GM12891 (cell line): Measurements from ENCODE around the gene FXYD3.

Source experiments
- POLR2A ChIP-seq: IDR thresholded peaks from 2 replicates; pipeline ENCODE4 v1.6.1; 2011; ENCODE audit warnings: low read depth, low read length, control low read depth
- POLR2AphosphoS5 ChIP-seq: IDR thresholded peaks from 2 replicates; pipeline ENCODE4 v1.6.1; 2011; ENCODE audit warnings: low read depth, low read length, control low read depth
- SPI1 ChIP-seq: IDR thresholded peaks from 2 replicates; pipeline ENCODE4 v1.6.1; 2011; ENCODE audit warnings: low read depth, low read length, control low read depth
- TAF1 ChIP-seq: IDR thresholded peaks from 2 replicates; pipeline ENCODE4 v1.6.1; 2011; ENCODE audit warnings: low read depth, low read length, control low read depth

DNA sequence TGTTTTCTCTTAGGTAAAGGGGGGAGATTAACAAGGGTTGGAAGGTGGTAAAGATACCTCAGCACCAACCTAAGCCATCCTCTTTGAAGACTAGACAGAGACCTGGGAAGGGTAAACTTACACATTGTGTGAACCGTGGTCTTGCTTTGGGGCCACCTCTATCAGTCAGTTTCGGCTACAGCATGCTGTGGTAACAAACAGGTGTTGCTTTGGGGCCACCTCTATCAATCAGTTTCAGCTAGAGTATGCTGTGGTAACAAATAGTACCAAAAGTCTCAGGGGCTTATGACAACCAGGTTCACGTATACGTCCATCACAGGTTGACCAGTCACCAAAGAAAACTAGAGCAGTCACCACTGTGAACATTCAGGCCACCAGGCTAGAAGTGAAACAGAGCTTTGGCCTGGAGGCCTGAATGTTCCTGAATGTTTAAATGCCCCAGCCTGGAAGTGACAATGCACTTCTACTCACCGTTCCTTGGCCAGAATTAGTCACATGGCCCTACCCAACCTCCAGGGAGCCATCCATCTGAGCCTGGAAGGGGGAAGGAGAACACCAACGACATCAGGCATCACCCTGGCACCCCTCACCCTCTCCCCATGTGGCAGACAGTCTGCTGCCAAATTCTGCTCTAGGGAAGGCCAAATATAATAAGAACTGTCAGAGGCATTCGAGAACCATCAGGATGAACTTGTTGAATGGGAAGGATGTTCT is 31.3 kb downstream of the FXYD3 start:
- no peak for TF ChIP-seq POLR2AphosphoS5
- TF ChIP-seq POLR2A: no peak
- TF ChIP-seq TAF1: no peak
- TF ChIP-seq SPI1: no peak
